Liver (tissue), 9 donors: Measurements from ENCODE around the gene HOXB5. TPM values are rescaled to one million over a fixed set of nuclear protein-coding genes. Genes with fewer than 3 reads are reported as not detected.

ENCODE experiments used
- DNase-seq: peaks from one replicate; pipeline ENCODE4 v3.0.0-alpha.2; 2017; ENCODE audit warnings: low spot score
- H3K27ac ChIP-seq, 2 donors: one replicate each; pipeline ENCODE4 v1.7.0; 2013; ENCODE audit warnings: inconsistent platforms in 2 of 2, low read length in 2 of 2, control low read depth in 1 of 2, low read depth in 1 of 2, mild to moderate bottlenecking in 1 of 2
- H3K27me3 ChIP-seq, 4 donors: one replicate each; pipeline versions ENCODE4 v1.6.1 to v1.7.0; 2013; ENCODE audit warnings: low read length in 3 of 4, inconsistent platforms in 1 of 4, mild to moderate bottlenecking in 1 of 4, moderate library complexity in 1 of 4; ENCODE audit not compliant: control insufficient read depth in 4 of 4, insufficient read depth in 4 of 4
- H3K36me3 ChIP-seq, 4 donors: one replicate each; pipeline versions ENCODE4 v1.6.1 to v1.7.0; 2013; ENCODE audit warnings: low read length in 3 of 4, mild to moderate bottlenecking in 3 of 4, low read depth in 1 of 4, moderate library complexity in 1 of 4; ENCODE audit not compliant: control insufficient read depth in 4 of 4, insufficient read depth in 3 of 4
- H3K4me1 ChIP-seq, 4 donors: one replicate each; pipeline versions ENCODE4 v1.6.1 to v1.7.0; 2013; ENCODE audit warnings: low read length in 3 of 4, mild to moderate bottlenecking in 3 of 4, moderate library complexity in 1 of 4; ENCODE audit not compliant: control insufficient read depth in 4 of 4, insufficient read depth in 4 of 4
- H3K4me3 ChIP-seq, 3 donors: one replicate each; pipeline versions ENCODE4 v1.6.1 to v1.7.0; 2013; ENCODE audit warnings: low read length in 3 of 3, control low read depth in 1 of 3, low read depth in 1 of 3, mild to moderate bottlenecking in 1 of 3
- H3K9ac ChIP-seq, 2 donors: one replicate each; pipeline ENCODE4 v1.7.0; 2013; ENCODE audit warnings: low read length in 2 of 2, mild to moderate bottlenecking in 2 of 2, moderate library complexity in 2 of 2, control low read depth in 1 of 2, low read depth in 1 of 2
- H3K9me3 ChIP-seq, 4 donors: one replicate each; pipeline versions ENCODE4 v1.6.1 to v1.7.0; 2013; ENCODE audit warnings: low read length in 3 of 4; ENCODE audit not compliant: control insufficient read depth in 4 of 4
- ATF3 ChIP-seq: IDR thresholded peaks from 2 replicates; pipeline ENCODE4 v1.6.1; 2016; ENCODE audit warnings: antibody characterized with exemption
- CTCF ChIP-seq: fragments of 150-350 bp; IDR thresholded peaks from 2 replicates; pipeline ENCODE4 v1.5.1; 2017; ENCODE audit warnings: improper control_type of control experiment, low read depth, low read length; ENCODE audit not compliant: missing input control
- EGR1 ChIP-seq, 2 donors: IDR thresholded peaks; 2 replicates each; pipeline ENCODE4 v1.6.1; 2016 to 2018; ENCODE audit warnings: antibody characterized with exemption in 2 of 2, low read depth in 2 of 2
- FOXA2 ChIP-seq: IDR thresholded peaks from 2 replicates; pipeline ENCODE4 v1.6.1; 2016; ENCODE audit warnings: antibody characterized with exemption
- GABPA ChIP-seq, 2 donors: IDR thresholded peaks in 1 of 2; conservative IDR thresholded peaks in 1 of 2; 2 replicates each; pipeline ENCODE4 v1.6.1; 2016; ENCODE audit warnings: antibody characterized with exemption in 2 of 2, mild to moderate bottlenecking in 1 of 2, moderate library complexity in 1 of 2
- NR2F2 ChIP-seq: IDR thresholded peaks from 2 replicates; pipeline ENCODE4 v1.6.1; 2016; ENCODE audit warnings: antibody characterized with exemption
- RXRA ChIP-seq, 2 donors: IDR thresholded peaks; 2 replicates each; pipeline ENCODE4 v1.6.1; 2017 to 2018; ENCODE audit warnings: antibody characterized with exemption in 2 of 2, mild to moderate bottlenecking in 1 of 2
- SP1 ChIP-seq: IDR thresholded peaks from 2 replicates; pipeline ENCODE4 v1.6.1; 2018; ENCODE audit warnings: antibody characterized with exemption, mild to moderate bottlenecking
- TAF1 ChIP-seq: conservative IDR thresholded peaks from 2 replicates; pipeline ENCODE4 v1.6.1; 2016; ENCODE audit warnings: antibody characterized with exemption, mild to moderate bottlenecking
- ZBTB33 ChIP-seq: IDR thresholded peaks from 2 replicates; pipeline ENCODE4 v1.6.1; 2016; ENCODE audit warnings: antibody characterized with exemption
- WGBS: extraction: QIAGEN DNeasy Blood & Tissue Kit; methylation state at CpG from one replicate; pipeline ENCODE4 v1.1.7; 2013; 5-methylcytosine and 5-hydroxymethylcytosine counted together
- polyA plus RNA-seq, 2 donors: library from polyadenylated mRNA; stranded (reverse) in 1 of 2; unstranded in 1 of 2; fragments of 200-250 nt in 1 of 2; fragments of >200 nt in 1 of 2; fragmentation: Nextera tagmentation in 1 of 2; extraction: Ambion mirVana in 1 of 2; gene quantifications; one replicate each; pipeline versions ENCODE4 v1.2.1 to v1.2.3, GENCODE V29; 2013 to 2015
- total RNA-seq, 2 donors: library from RNA; depleted of rRNA; stranded (reverse); fragments of >200 nt; gene quantifications; one replicate each; pipeline ENCODE4 v1.2.3, GENCODE V29; 2014
- TF ChIP-seq, protein P1 (sequence below): IDR thresholded peaks from 2 replicates; pipeline ENCODE4 v1.6.1; 2016; ENCODE audit warnings: antibody characterized with exemption
- donor health status: healthy.
- donor health status: healthy.
- donor health status: healthy.
- donor health status: healthy.
- donor health status: healthy.

Gene HOXB5
- total and polyA plus RNA-seq, 4 donors, result 0.08 to 0.38 (median 0.36) TPM; not detected in 1

GRCh38 chr17:48637323-48638260, 44.0 kb upstream of the HOXB5 start:
- WGBS, result 28% methylated on average over 18 of the region's 18 CpGs

GRCh38 chr17:48636177-48637018, 42.8 kb upstream of the HOXB5 start:
- H3K36me3 ChIP-seq, result no peaks in the 10 kb centered on the region
- no peak overlapping the region for H3K9ac ChIP-seq
- H3K4me1 ChIP-seq, result peaks cover 0 to 3% (median 0%) of the 10 kb centered on the region in 4 donors
- peak; percentile 20 for TF ChIP-seq CTCF
- TF ChIP-seq GABPA (IDR thresholded peaks at IDR 0.05 in 1 of 2, conservative IDR thresholded peaks at IDR 0.05 in 1 of 2), result no peak
- no peaks in the 10 kb centered on the region for H3K9me3 ChIP-seq
- no peak overlapping the region for H3K4me3 ChIP-seq
- WGBS, result 6% methylated on average over 39 of the region's 39 CpGs
- peak; percentile 70 for DNase-seq
- H3K27ac ChIP-seq, result no peak overlapping the region
- peaks cover 19 to 60% (median 32%) of the 10 kb centered on the region in 4 donors for H3K27me3 ChIP-seq

More at GRCh38 chr17:48637323-48638260, 44.0 kb upstream of the HOXB5 start:
- TF ChIP-seq CTCF, result no peak
- Histone ChIP-seq H3K27me3 (peaks cover 24 to 51% (median 26%) of the 10 kb centered on the region in 4 donors), H3K9ac (no peak overlapping the region), H3K4me3 (no peak overlapping the region), H3K4me1 (peaks cover 0 to 3% (median 0%) of the 10 kb centered on the region in 4 donors), H3K9me3 (no peaks in the 10 kb centered on the region), H3K36me3 (no peaks in the 10 kb centered on the region), H3K27ac (no peak overlapping the region)
- DNase-seq, result no peak

DNA sequence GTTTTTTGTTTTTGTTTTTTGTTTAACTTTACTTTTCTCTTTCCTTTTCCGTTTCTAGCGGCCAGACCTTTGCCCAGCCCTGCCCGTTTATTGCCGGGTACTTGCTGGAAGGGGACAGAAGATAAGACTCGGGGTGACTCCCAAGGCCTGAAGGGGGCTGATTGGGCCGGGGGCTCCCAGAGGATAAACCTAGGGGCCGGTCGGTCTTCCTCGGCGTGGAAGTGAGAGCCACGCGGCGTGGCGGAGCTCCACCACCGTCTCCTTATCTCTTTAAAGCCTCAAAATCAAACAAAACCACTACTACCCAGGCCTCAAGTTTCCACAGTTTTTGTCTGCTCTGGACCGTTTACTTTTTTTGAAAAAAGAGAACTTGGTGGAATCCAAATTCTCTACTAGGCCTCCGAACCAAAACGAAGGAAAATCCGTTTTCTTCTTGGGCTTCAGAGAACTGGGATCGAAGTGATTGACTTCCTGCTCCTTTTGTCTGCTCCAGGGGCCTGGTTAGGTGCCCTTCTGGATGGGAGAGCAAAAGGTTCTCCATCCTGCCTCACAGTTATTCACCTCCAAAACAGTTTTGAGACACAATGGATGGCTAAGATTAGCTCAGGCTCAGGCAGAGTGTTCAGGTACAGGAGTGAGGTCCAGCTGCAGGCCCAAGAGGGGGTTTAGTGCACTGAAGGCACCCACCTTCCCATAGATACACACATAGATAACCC, 41.1 kb upstream of the HOXB5 start:
- TF ChIP-seq ZBTB33 (no peak), SP1 (no peak), FOXA2 (no peak), TAF1 (no peak), EGR1 (IDR thresholded peaks at IDR 0.05; ENCODE audit: low read depth in 2 of 2) (no peak), ATF3 (no peak), CTCF (no peak), GABPA (IDR thresholded peaks at IDR 0.05 in 1 of 2, conservative IDR thresholded peaks at IDR 0.05 in 1 of 2) (no peak), RXRA (IDR thresholded peaks at IDR 0.05) (no peak), NR2F2 (no peak)
- TF ChIP-seq, protein P1, sequence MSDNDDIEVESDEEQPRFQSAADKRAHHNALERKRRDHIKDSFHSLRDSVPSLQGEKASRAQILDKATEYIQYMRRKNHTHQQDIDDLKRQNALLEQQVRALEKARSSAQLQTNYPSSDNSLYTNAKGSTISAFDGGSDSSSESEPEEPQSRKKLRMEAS, result no peak
- DNase-seq, result no peak
- H3K27me3 ChIP-seq, result peaks cover 17 to 52% (median 32%) of the 10 kb centered on the region in 4 donors
- H3K4me3 ChIP-seq, result no peak overlapping the region
- H3K4me1 ChIP-seq, result peaks cover 0 to 3% (median 0%) of the 10 kb centered on the region in 4 donors
- WGBS, result 26% methylated on average over 20 of the region's 20 CpGs
- H3K9ac ChIP-seq, result no peak overlapping the region
- H3K27ac ChIP-seq, result no peak overlapping the region
- H3K36me3 ChIP-seq, result no peaks in the 10 kb centered on the region
- H3K9me3 ChIP-seq, result no peaks in the 10 kb centered on the region
